Prostate gland (tissue), 2 donors: ENCODE data around the gene TBATA.

Source experiments
- CTCF ChIP-seq, 4 experiments: fragments of 200-600 bp in 2 of 4; fragments of 450-650 bp in 2 of 4; sonication (generic) in 2 of 4; IDR thresholded peaks; 1 replicate in 3 of 4; 2 replicates in 1 of 4; pipeline ENCODE4 v1.5.1; 2016 to 2019; ENCODE audit warnings: antibody characterized with exemption in 4 of 4, mild to moderate bottlenecking in 2 of 4, moderate library complexity in 2 of 4
- POLR2A ChIP-seq: fragments of 450-650 bp; IDR thresholded peaks from one replicate; pipeline ENCODE4 v1.6.1; 2016; ENCODE audit warnings: antibody characterized with exemption, mild to moderate bottlenecking
- POLR2AphosphoS5 ChIP-seq: sonication (generic); formaldehyde crosslinking; IDR thresholded peaks from one replicate; pipeline ENCODE4 v1.6.1; 2017; ENCODE audit warnings: antibody characterized with exemption

DNA sequence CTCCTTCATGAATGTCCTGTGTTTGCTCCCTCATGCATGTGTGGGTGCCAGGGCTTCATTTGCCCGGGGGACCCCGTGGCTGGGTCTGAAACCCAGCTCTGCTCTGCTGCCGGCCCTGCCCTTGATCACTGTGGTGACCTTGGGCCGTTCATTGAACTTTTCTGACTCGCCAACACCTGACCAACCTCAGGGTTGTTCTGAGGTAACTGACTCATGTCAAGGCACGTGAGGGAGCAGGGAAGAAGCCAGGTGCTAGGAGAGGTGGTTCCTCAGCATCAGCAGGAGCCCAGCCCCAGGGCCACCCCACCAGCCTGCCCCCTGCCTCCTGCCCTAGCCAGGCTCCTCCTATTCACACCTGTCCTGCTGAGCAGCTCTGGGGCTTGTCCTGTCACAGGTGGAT, 47.9 kb downstream of the TBATA start:
- TF ChIP-seq CTCF (IDR thresholded peaks at IDR 0.05): no peak
- no peak for TF ChIP-seq POLR2A
- no peak for TF ChIP-seq POLR2AphosphoS5
